ENCODE measurements around the gene RAB1B. TPM values are rescaled to one million over a fixed set of nuclear protein-coding genes. Genes with fewer than 3 reads are reported as not detected.

Gene RAB1B
- polyA plus RNA-seq, 2 donors: 129 to 156 TPM

- 91 to 92% methylated on average over 10 of the region's 10 CpGs for WGBS, 2 donors
- H3K36me3 ChIP-seq (ENCODE audit: control insufficient read depth in 2 of 2, insufficient read depth in 2 of 2, low read length in 1 of 2): peaks cover 10 to 42% of the 10 kb centered on the region in 2 donors
- H3K9me3 ChIP-seq (ENCODE audit: control insufficient read depth in 2 of 2, insufficient read depth in 1 of 2, low read depth in 1 of 2, low read length in 1 of 2): no peaks in the 10 kb centered on the region
- H3K27ac ChIP-seq (ENCODE audit: low read depth in 2 of 2, low read length in 1 of 2): no peak overlapping the region
- H3K4me1 ChIP-seq (ENCODE audit: control insufficient read depth in 2 of 2, insufficient read depth in 2 of 2, low read length in 1 of 2): peaks cover 3 to 11% of the 10 kb centered on the region in 2 donors
- H3K27me3 ChIP-seq (ENCODE audit: control insufficient read depth in 1 of 2, insufficient read depth in 2 of 2, low read length in 2 of 2): no peaks in the 10 kb centered on the region
- H3K4me3 ChIP-seq (ENCODE audit: low read depth in 1 of 2, low read length in 2 of 2): no peak overlapping the region
These were observed 4.7 kb upstream of the RAB1B start for GRCh38 chr11:66263785-66264184.

GRCh38 chr11:66264383-66264782 is 4.1 kb upstream of the RAB1B start:
- no peak overlapping the region for H3K27ac ChIP-seq (ENCODE audit: low read depth in 2 of 2, low read length in 1 of 2)
- H3K27me3 ChIP-seq (ENCODE audit: control insufficient read depth in 1 of 2, insufficient read depth in 2 of 2, low read length in 2 of 2): no peaks in the 10 kb centered on the region
- H3K4me1 ChIP-seq (ENCODE audit: control insufficient read depth in 2 of 2, insufficient read depth in 2 of 2, low read length in 1 of 2): peaks cover 3 to 11% of the 10 kb centered on the region in 2 donors
- no peak overlapping the region for H3K4me3 ChIP-seq (ENCODE audit: low read depth in 1 of 2, low read length in 2 of 2)
- no peaks in the 10 kb centered on the region for H3K9me3 ChIP-seq (ENCODE audit: control insufficient read depth in 2 of 2, insufficient read depth in 1 of 2, low read depth in 1 of 2, low read length in 1 of 2)
- peaks cover 10 to 42% of the 10 kb centered on the region in 2 donors for H3K36me3 ChIP-seq (ENCODE audit: control insufficient read depth in 2 of 2, insufficient read depth in 2 of 2, low read length in 1 of 2)
- 85 to 89% methylated on average over 8 of the region's 8 CpGs for WGBS, 2 donors

- 68 to 75% methylated on average over 12 of the region's 12 CpGs for WGBS, 2 donors
These were observed 3.5 kb upstream of the RAB1B start for GRCh38 chr11:66264914-66265313.

GRCh38 chr11:66265531-66266377 is 2.7 kb upstream of the RAB1B start:
- WGBS, 2 donors: 89 to 92% methylated on average over 25 to 26 of the region's 26 CpGs
- no peak overlapping the region for H3K4me3 ChIP-seq (ENCODE audit: low read depth in 1 of 2, low read length in 2 of 2)
- H3K27ac ChIP-seq (ENCODE audit: low read depth in 2 of 2, low read length in 1 of 2): no peak overlapping the region
- H3K27me3 ChIP-seq (ENCODE audit: control insufficient read depth in 1 of 2, insufficient read depth in 2 of 2, low read length in 2 of 2): no peaks in the 10 kb centered on the region
- H3K9me3 ChIP-seq (ENCODE audit: control insufficient read depth in 2 of 2, insufficient read depth in 1 of 2, low read depth in 1 of 2, low read length in 1 of 2): no peaks in the 10 kb centered on the region
- H3K4me1 ChIP-seq (ENCODE audit: control insufficient read depth in 2 of 2, insufficient read depth in 2 of 2, low read length in 1 of 2): peaks cover 3 to 11% of the 10 kb centered on the region in 2 donors
- H3K36me3 ChIP-seq (ENCODE audit: control insufficient read depth in 2 of 2, insufficient read depth in 2 of 2, low read length in 1 of 2): peaks cover 7 to 41% of the 10 kb centered on the region in 2 donors

More at GRCh38 chr11:66264914-66265313, 3.5 kb upstream of the RAB1B start:
- H3K36me3 ChIP-seq (ENCODE audit: control insufficient read depth in 2 of 2, insufficient read depth in 2 of 2, low read length in 1 of 2): peaks cover 10 to 42% of the 10 kb centered on the region in 2 donors
- H3K9me3 ChIP-seq (ENCODE audit: control insufficient read depth in 2 of 2, insufficient read depth in 1 of 2, low read depth in 1 of 2, low read length in 1 of 2): no peaks in the 10 kb centered on the region
- H3K4me1 ChIP-seq (ENCODE audit: control insufficient read depth in 2 of 2, insufficient read depth in 2 of 2, low read length in 1 of 2): peaks cover 3 to 11% of the 10 kb centered on the region in 2 donors
- no peak overlapping the region for H3K27ac ChIP-seq (ENCODE audit: low read depth in 2 of 2, low read length in 1 of 2)
- no peak overlapping the region for H3K4me3 ChIP-seq (ENCODE audit: low read depth in 1 of 2, low read length in 2 of 2)
- H3K27me3 ChIP-seq (ENCODE audit: control insufficient read depth in 1 of 2, insufficient read depth in 2 of 2, low read length in 2 of 2): no peaks in the 10 kb centered on the region

- H3K36me3 ChIP-seq (ENCODE audit: control insufficient read depth in 2 of 2, insufficient read depth in 2 of 2, low read length in 1 of 2): peaks cover 7 to 35% of the 10 kb centered on the region in 2 donors
- no peak overlapping the region for H3K4me3 ChIP-seq (ENCODE audit: low read depth in 1 of 2, low read length in 2 of 2)
- H3K27ac ChIP-seq (ENCODE audit: low read depth in 2 of 2, low read length in 1 of 2): peak overlapping the region in 1 of 2 donors; percentile 96
- H3K4me1 ChIP-seq (ENCODE audit: control insufficient read depth in 2 of 2, insufficient read depth in 2 of 2, low read length in 1 of 2): peaks cover 3 to 11% of the 10 kb centered on the region in 2 donors
- no peaks in the 10 kb centered on the region for H3K9me3 ChIP-seq (ENCODE audit: control insufficient read depth in 2 of 2, insufficient read depth in 1 of 2, low read depth in 1 of 2, low read length in 1 of 2)
- no peaks in the 10 kb centered on the region for H3K27me3 ChIP-seq (ENCODE audit: control insufficient read depth in 1 of 2, insufficient read depth in 2 of 2, low read length in 2 of 2)
- WGBS, 2 donors: 74 to 77% methylated on average over 20 of the region's 20 CpGs
These were observed 1.9 kb upstream of the RAB1B start for GRCh38 chr11:66266378-66267038.

- Histone ChIP-seq H3K27ac (ENCODE audit: low read depth in 2 of 2, low read length in 1 of 2) (peak overlapping the region; percentile 95 to 96), H3K9me3 (ENCODE audit: control insufficient read depth in 2 of 2, insufficient read depth in 1 of 2, low read depth in 1 of 2, low read length in 1 of 2) (no peaks in the 10 kb centered on the region), H3K4me1 (ENCODE audit: control insufficient read depth in 2 of 2, insufficient read depth in 2 of 2, low read length in 1 of 2) (peaks cover 3 to 11% of the 10 kb centered on the region in 2 donors), H3K27me3 (ENCODE audit: control insufficient read depth in 1 of 2, insufficient read depth in 2 of 2, low read length in 2 of 2) (no peaks in the 10 kb centered on the region), H3K36me3 (ENCODE audit: control insufficient read depth in 2 of 2, insufficient read depth in 2 of 2, low read length in 1 of 2) (peaks cover 10 to 35% of the 10 kb centered on the region in 2 donors), H3K4me3 (ENCODE audit: low read depth in 1 of 2, low read length in 2 of 2) (peak overlapping the region; percentile 59 to 63)
- WGBS, 2 donors: 18 to 25% methylated on average over 13 of the region's 13 CpGs
These were observed 1.4 kb upstream of the RAB1B start for GRCh38 chr11:66267039-66267378.

- Histone ChIP-seq H3K4me1 (ENCODE audit: control insufficient read depth in 2 of 2, insufficient read depth in 2 of 2, low read length in 1 of 2) (peaks cover 3 to 11% of the 10 kb centered on the region in 2 donors), H3K27ac (ENCODE audit: low read depth in 2 of 2, low read length in 1 of 2) (peak overlapping the region; percentile 95 to 96), H3K4me3 (ENCODE audit: low read depth in 1 of 2, low read length in 2 of 2) (peak overlapping the region; percentile 59 to 63), H3K27me3 (ENCODE audit: control insufficient read depth in 1 of 2, insufficient read depth in 2 of 2, low read length in 2 of 2) (no peaks in the 10 kb centered on the region), H3K9me3 (ENCODE audit: control insufficient read depth in 2 of 2, insufficient read depth in 1 of 2, low read depth in 1 of 2, low read length in 1 of 2) (no peaks in the 10 kb centered on the region), H3K36me3 (ENCODE audit: control insufficient read depth in 2 of 2, insufficient read depth in 2 of 2, low read length in 1 of 2) (peaks cover 7 to 35% of the 10 kb centered on the region in 2 donors)
- 0 to 1% methylated on average over 59 to 61 of the region's 61 CpGs for WGBS, 2 donors
These were observed 828 bp upstream of the RAB1B start for GRCh38 chr11:66267379-66268243.

GRCh38 chr11:66268952-66269905 is 790 bp downstream of the RAB1B start:
- Histone ChIP-seq H3K4me1 (ENCODE audit: control insufficient read depth in 2 of 2, insufficient read depth in 2 of 2, low read length in 1 of 2) (peaks cover 3 to 11% of the 10 kb centered on the region in 2 donors), H3K27me3 (ENCODE audit: control insufficient read depth in 1 of 2, insufficient read depth in 2 of 2, low read length in 2 of 2) (no peaks in the 10 kb centered on the region), H3K27ac (ENCODE audit: low read depth in 2 of 2, low read length in 1 of 2) (peak overlapping the region; percentile 95 to 98), H3K4me3 (ENCODE audit: low read depth in 1 of 2, low read length in 2 of 2) (peak overlapping the region; percentile 77 to 84), H3K36me3 (ENCODE audit: control insufficient read depth in 2 of 2, insufficient read depth in 2 of 2, low read length in 1 of 2) (peaks cover 21 to 40% of the 10 kb centered on the region in 2 donors), H3K9me3 (ENCODE audit: control insufficient read depth in 2 of 2, insufficient read depth in 1 of 2, low read depth in 1 of 2, low read length in 1 of 2) (no peaks in the 10 kb centered on the region)
- WGBS, 2 donors: 2 to 3% methylated on average over 32 of the region's 32 CpGs
